ENCODE results near the gene HSPA14. TPM values are rescaled to one million over a fixed set of nuclear protein-coding genes. Genes with fewer than 3 reads are reported as not detected.

Gene HSPA14
- total RNA-seq, 1 experiment from 2014 or later = 17.5 TPM

- POLR2A ChIA-PET (ENCODE audit: unreplicated experiment) = no interaction called here
- Histone ChIP-seq H3K27ac (ENCODE audit: low read length) (no peak overlapping the region), H3K9me2 (replicated peaks; ENCODE audit: low read length) (no peaks in the 10 kb centered on the region), H3K4me2 (ENCODE audit: low read length) (no peak overlapping the region), H3F3A (ENCODE audit: low read length, unreplicated experiment) (no peaks in the 10 kb centered on the region), H4K20me1 (ENCODE audit: low read length) (no peaks in the 10 kb centered on the region), H3K36me3 (ENCODE audit: low read depth, low read length) (0 out of 2 replicates have a peak, but pooled peaks cover 4% of the 10 kb centered on the region), H2AFZ (ENCODE audit: low read length) (no peak overlapping the region), H3K9me3 (ENCODE audit: low read length) (no peaks in the 10 kb centered on the region), H3K4me3 (ENCODE audit: low read length) (no peak overlapping the region), H3K4me1 (ENCODE audit: insufficient read depth, low read length) (no peaks in the 10 kb centered on the region), H3K27me3 (ENCODE audit: low read length) (no peaks in the 10 kb centered on the region), H3K79me2 (ENCODE audit: low read length) (no peaks in the 10 kb centered on the region), H3K9ac (ENCODE audit: low read length) (no peak overlapping the region)
- ATAC-seq (no peak), DNase-seq (no peak)
- CTCF ChIA-PET = no interaction called here
- no TSS peak for BruUV-seq (replicated peaks)
- no peak for TF ChIP-seq CTCF (conservative IDR thresholded peaks at IDR 0.05; ENCODE audit: low read depth, low read length)
- no peak for TF ChIP-seq EZH2phosphoT487 (IDR thresholded peaks at IDR 0.05; ENCODE audit: borderline replicate concordance, low read length)
- no peak for TF ChIP-seq EZH2 (IDR thresholded peaks at IDR 0.05; ENCODE audit: low read length, unreplicated experiment)
- intact Hi-C loops (cut with micrococcal nuclease) = no loop called here
Observed at GRCh38 chr10:14852236-14852635, 14.1 kb downstream of the HSPA14 start.

DNA sequence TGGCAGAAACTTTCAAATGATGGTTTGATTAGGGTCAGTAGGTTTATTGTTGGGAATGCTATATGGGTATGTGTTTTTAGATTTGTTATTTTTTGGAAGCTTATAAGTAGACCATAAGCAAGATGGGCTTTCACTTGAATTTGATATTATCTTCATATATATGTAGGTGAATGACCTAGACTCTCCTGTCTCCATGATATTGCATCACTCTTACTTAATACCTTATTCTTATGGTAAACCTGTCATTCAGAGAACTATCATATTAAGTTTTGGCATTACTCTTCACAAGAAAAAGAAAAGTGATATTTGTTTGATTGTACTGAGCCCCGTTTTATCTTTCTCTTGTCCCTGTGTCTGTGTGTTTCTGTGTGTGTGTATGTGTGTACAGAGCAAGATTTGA lies 17.3 kb downstream of the HSPA14 start:
- POLR2A ChIA-PET (ENCODE audit: unreplicated experiment) = no interaction called here
- Histone ChIP-seq H4K20me1 (ENCODE audit: low read length) (no peaks in the 10 kb centered on the region), H3K79me2 (ENCODE audit: low read length) (no peaks in the 10 kb centered on the region), H3K9me3 (ENCODE audit: low read length) (no peaks in the 10 kb centered on the region), H3K9ac (ENCODE audit: low read length) (no peak overlapping the region), H3K4me2 (ENCODE audit: low read length) (no peak overlapping the region), H3K27ac (ENCODE audit: low read length) (no peak overlapping the region), H3K27me3 (ENCODE audit: low read length) (no peaks in the 10 kb centered on the region), H3K4me1 (ENCODE audit: insufficient read depth, low read length) (no peaks in the 10 kb centered on the region), H3K36me3 (ENCODE audit: low read depth, low read length) (no peaks in the 10 kb centered on the region), H2AFZ (ENCODE audit: low read length) (no peak overlapping the region), H3F3A (ENCODE audit: low read length, unreplicated experiment) (no peaks in the 10 kb centered on the region), H3K4me3 (ENCODE audit: low read length) (no peak overlapping the region), H3K9me2 (replicated peaks; ENCODE audit: low read length) (no peaks in the 10 kb centered on the region)
- intact Hi-C loops (cut with micrococcal nuclease) = no loop called here
- CTCF ChIA-PET = no interaction called here
- DNase-seq = no peak
- no peak for ATAC-seq
- BruUV-seq (replicated peaks) = no TSS peak
- TF ChIP-seq EZH2 (IDR thresholded peaks at IDR 0.05; ENCODE audit: low read length, unreplicated experiment) (no peak), EZH2phosphoT487 (IDR thresholded peaks at IDR 0.05; ENCODE audit: borderline replicate concordance, low read length) (no peak), CTCF (conservative IDR thresholded peaks at IDR 0.05; ENCODE audit: low read depth, low read length) (no peak)

DNA sequence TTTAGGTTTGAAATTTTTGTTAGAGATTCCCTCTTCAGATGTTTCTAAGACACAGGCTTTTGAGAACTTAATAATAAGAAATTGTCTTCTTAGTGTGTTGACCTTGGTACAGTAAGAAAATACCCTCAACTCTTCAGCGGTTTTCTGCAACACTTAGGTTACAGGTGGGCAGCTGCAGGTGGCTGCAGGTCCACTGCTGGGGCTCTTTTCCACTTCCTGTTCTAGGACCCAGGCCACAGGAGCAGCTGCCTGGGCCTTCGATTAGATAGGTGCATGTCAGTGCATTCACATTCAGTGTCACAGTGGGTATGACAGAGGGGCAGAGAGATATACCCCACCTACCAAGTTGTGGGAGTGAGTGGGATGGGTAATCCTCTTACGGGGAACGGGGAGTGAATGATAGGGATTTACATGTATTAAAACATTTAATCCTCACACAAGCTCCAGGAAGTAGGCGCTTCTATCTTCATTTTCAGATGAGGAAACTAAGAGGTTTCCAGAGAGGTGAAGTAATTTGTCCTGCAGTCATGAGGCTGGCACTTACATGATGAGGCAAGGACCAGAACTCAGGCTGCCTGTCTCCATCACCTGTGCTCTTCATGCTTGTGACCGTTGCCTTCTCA lies 20.3 kb downstream of the HSPA14 start:
- Histone ChIP-seq H3K4me1 (ENCODE audit: insufficient read depth, low read length) (no peaks in the 10 kb centered on the region), H3K27me3 (ENCODE audit: low read length) (no peaks in the 10 kb centered on the region), H4K20me1 (ENCODE audit: low read length) (no peaks in the 10 kb centered on the region), H3K4me2 (ENCODE audit: low read length) (no peak overlapping the region), H3K9me2 (replicated peaks; ENCODE audit: low read length) (no peaks in the 10 kb centered on the region), H3K79me2 (ENCODE audit: low read length) (no peaks in the 10 kb centered on the region), H3K36me3 (ENCODE audit: low read depth, low read length) (no peaks in the 10 kb centered on the region), H3K9ac (ENCODE audit: low read length) (no peak overlapping the region), H3F3A (ENCODE audit: low read length, unreplicated experiment) (no peaks in the 10 kb centered on the region), H2AFZ (ENCODE audit: low read length) (no peak overlapping the region), H3K27ac (ENCODE audit: low read length) (no peak overlapping the region), H3K9me3 (ENCODE audit: low read length) (no peaks in the 10 kb centered on the region), H3K4me3 (ENCODE audit: low read length) (no peak overlapping the region)
- CTCF ChIA-PET = no interaction called here
- POLR2A ChIA-PET (ENCODE audit: unreplicated experiment) = no interaction called here
- DNase-seq (no peak), ATAC-seq (no peak)
- BruUV-seq (replicated peaks) = no TSS peak
- TF ChIP-seq EZH2phosphoT487 (IDR thresholded peaks at IDR 0.05; ENCODE audit: borderline replicate concordance, low read length) = no peak
- no peak for TF ChIP-seq CTCF (conservative IDR thresholded peaks at IDR 0.05; ENCODE audit: low read depth, low read length)
- TF ChIP-seq EZH2 (IDR thresholded peaks at IDR 0.05; ENCODE audit: low read length, unreplicated experiment) = no peak
- intact Hi-C loops (cut with micrococcal nuclease) = no loop called here
